ENCODE measurements around the gene MAT2B.

- TF ChIP-seq NR3C1 (IDR thresholded peaks at IDR 0.05): no peak
- 0 out of 3 replicates have a peak, but pooled peaks have one; percentile 3 for TF ChIP-seq CTCF (IDR thresholded peaks at IDR 0.05)
- TF ChIP-seq ESRRA (IDR thresholded peaks at IDR 0.05; ENCODE audit: borderline replicate concordance, low read length): no peak
- no peak for TF ChIP-seq PHF8 (IDR thresholded peaks at IDR 0.05; ENCODE audit: borderline replicate concordance, low read depth)
- no peak for TF ChIP-seq ZFP36 (IDR thresholded peaks at IDR 0.05; ENCODE audit: borderline replicate concordance, partially characterized antibody)
- no peak for TF ChIP-seq RCOR1 (IDR thresholded peaks at IDR 0.05; ENCODE audit: low read depth, low read length)
- no peak for TF ChIP-seq NFE2L2 (conservative IDR thresholded peaks at IDR 0.05; ENCODE audit: low read length)
- no peak for TF ChIP-seq ZC3H11A (IDR thresholded peaks at IDR 0.05)
- TF ChIP-seq POLR2A (IDR thresholded peaks at IDR 0.05; ENCODE audit: low read length): no peak
Measured at GRCh38 chr5:163506095-163506457, 657 bp downstream of the MAT2B start.
